GM12878 (cell line): ENCODE measurements around the gene SPAG7. TPM values are rescaled to one million over a fixed set of nuclear protein-coding genes. Genes with fewer than 3 reads are reported as not detected.

ENCODE experiments used
- BACH1 ChIP-seq: fragments of 450-650 bp; IDR thresholded peaks from 2 replicates; pipeline ENCODE4 v1.6.1; 2017; ENCODE audit warnings: mild to moderate bottlenecking, borderline replicate concordance
- BCL11A ChIP-seq: IDR thresholded peaks from 2 replicates; pipeline ENCODE4 v1.6.1; 2011; ENCODE audit warnings: low read depth, low read length
- BCL3 ChIP-seq: IDR thresholded peaks from 2 replicates; pipeline ENCODE4 v1.6.1; 2011; ENCODE audit warnings: borderline replicate concordance, low read depth, mild to moderate bottlenecking, moderate library complexity, low read length; ENCODE audit not compliant: insufficient read depth, poor library complexity, severe bottlenecking
- BMI1 ChIP-seq: fragments of 450-650 bp; IDR thresholded peaks from 2 replicates; pipeline ENCODE4 v1.6.1; 2016; ENCODE audit warnings: mild to moderate bottlenecking, moderate library complexity, borderline replicate concordance
- CHD1 ChIP-seq: IDR thresholded peaks from 2 replicates; pipeline ENCODE4 v1.6.1; 2012; ENCODE audit warnings: low read depth, low read length, improper control_type of control experiment
- GABPA ChIP-seq: IDR thresholded peaks from 2 replicates; pipeline ENCODE4 v1.6.1; 2014; ENCODE audit warnings: antibody characterized with exemption, low read depth, mild to moderate bottlenecking, inconsistent platforms
- GATAD2B ChIP-seq: fragments of 450-650 bp; conservative IDR thresholded peaks from 2 replicates; pipeline ENCODE4 v1.6.1; 2017; ENCODE audit warnings: low read depth, mild to moderate bottlenecking, moderate library complexity
- MTA2 ChIP-seq: fragments of 450-650 bp; IDR thresholded peaks from 2 replicates; pipeline ENCODE4 v1.6.1; 2016; ENCODE audit warnings: low read depth, mild to moderate bottlenecking, moderate library complexity
- POLR2AphosphoS2 ChIP-seq: IDR thresholded peaks from 2 replicates; pipeline ENCODE4 v1.6.1; 2011; ENCODE audit warnings: low read depth, mild to moderate bottlenecking, low read length, improper control_type of control experiment, moderate library complexity
- RBBP5 ChIP-seq: fragments of 200-600 bp; sonication (generic); conservative IDR thresholded peaks from 2 replicates; pipeline ENCODE4 v1.6.1; 2016
- RELA ChIP-seq: fragments of 450-650 bp; IDR thresholded peaks from 2 replicates; pipeline ENCODE4 v1.8.0; 2014; ENCODE audit warnings: borderline replicate concordance; ENCODE audit not compliant: partially characterized antibody
- SIX5 ChIP-seq: IDR thresholded peaks from 2 replicates; pipeline ENCODE4 v1.6.1; 2011; ENCODE audit warnings: mild to moderate bottlenecking, low read depth, low read length, moderate library complexity; ENCODE audit not compliant: severe bottlenecking
- SMAD5 ChIP-seq: IDR thresholded peaks from 2 replicates; pipeline ENCODE4 v1.6.1; 2016; ENCODE audit warnings: antibody characterized with exemption, low read depth
- TCF12 ChIP-seq: IDR thresholded peaks from 2 replicates; pipeline ENCODE4 v1.6.1; 2011; ENCODE audit warnings: low read depth, mild to moderate bottlenecking, low read length
- USF2 ChIP-seq: IDR thresholded peaks from 2 replicates; pipeline ENCODE4 v1.6.1; 2011; ENCODE audit warnings: low read depth, low read length, improper control_type of control experiment, borderline replicate concordance
- WRNIP1 ChIP-seq: IDR thresholded peaks from 2 replicates; pipeline ENCODE4 v1.6.1; 2011; ENCODE audit warnings: low read depth, low read length, improper control_type of control experiment, borderline replicate concordance
- ZBTB11 ChIP-seq: fragments of 450-650 bp; formaldehyde crosslinking; IDR thresholded peaks from 2 replicates; pipeline ENCODE4 v1.5.0; 2022; ENCODE audit warnings: mild to moderate bottlenecking, missing genetic modification characterization
- ZNF687 ChIP-seq: fragments of 450-650 bp; IDR thresholded peaks from 2 replicates; pipeline ENCODE4 v1.6.1; 2017; ENCODE audit warnings: mild to moderate bottlenecking, moderate library complexity
- polyA plus RNA-seq, 11 experiments: library from polyadenylated mRNA; depleted of rRNA in 4 of 11; unstranded in 6 of 11; stranded (reverse) in 5 of 11; fragments of >200 nt; fragmentation: Nextera tagmentation in 4 of 11; fragmentation: Illumina TruSeq in 1 of 11; extraction: Ambion mirVana in 4 of 11; extraction: Trizol in 1 of 11; gene quantifications; 1 replicate in 1 of 11; 2 replicates in 10 of 11; pipeline versions ENCODE4 v1.2.1 to v1.2.3, GENCODE V29; 2011 to 2016; ENCODE audit warnings: inconsistent platforms in 2 of 11, missing spikeins in 2 of 11, low read depth in 1 of 11
- total RNA-seq, 4 experiments: library from RNA; depleted of rRNA in 3 of 4; stranded (reverse); fragments of >200 nt in 3 of 4; fragmentation: Illumina TruSeq in 1 of 4; extraction: Trizol in 1 of 4; gene quantifications; 2 replicates each; pipeline versions ENCODE4 v1.2.1 to v1.2.3, GENCODE V29; 2013 to 2021
- TF ChIP-seq, protein P1 (sequence below): IDR thresholded peaks from 2 replicates; pipeline ENCODE4 v1.6.1; 2012; ENCODE audit warnings: low read depth, low read length, improper control_type of control experiment

SPAG7 gene
- total and polyA plus RNA-seq, 10 of the 15 experiments (the other 5 are each of a cell fraction or from before 2014, with no cell fraction given): 7.9 to 146 (median 88.7) TPM

DNA sequence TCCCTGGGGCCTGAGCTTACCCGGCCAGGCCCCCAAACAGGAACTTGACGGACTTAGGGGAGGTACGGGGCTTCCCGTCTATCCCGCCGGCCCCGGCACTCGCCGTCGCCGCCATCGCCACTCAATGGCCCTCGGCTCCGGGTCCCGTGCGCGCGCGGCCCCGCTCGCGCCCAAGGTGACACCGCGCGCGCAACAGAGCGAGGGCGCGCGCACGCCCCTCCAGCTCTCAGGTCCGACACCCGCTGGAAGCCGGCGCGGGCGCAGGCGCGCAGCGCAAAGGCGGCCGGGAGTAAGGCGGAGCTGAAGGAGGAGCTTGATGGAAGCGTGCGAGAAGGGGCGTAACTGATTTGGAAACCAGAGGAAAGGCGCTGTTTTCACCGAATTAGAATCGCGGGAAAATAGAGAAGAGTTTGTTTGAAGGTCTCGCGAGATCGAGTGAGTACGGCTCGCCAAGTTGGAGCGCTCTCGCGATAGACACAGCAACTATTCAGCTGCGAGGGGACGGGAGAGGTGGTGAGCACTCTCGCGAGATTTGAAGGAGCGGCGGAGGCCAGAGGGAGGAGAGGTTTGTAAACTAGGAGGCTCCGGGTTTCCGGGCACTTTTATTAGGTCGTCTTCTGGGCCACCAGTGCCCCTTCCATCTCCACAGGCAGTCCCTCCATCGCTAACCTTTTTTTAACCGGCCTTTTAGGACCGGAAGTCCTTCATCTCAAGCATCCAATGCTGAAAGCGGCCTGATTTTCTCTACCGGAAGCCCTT is 27.6 kb downstream of the SPAG7 start, which contains the start of the genes RNF167 and SLC25A11 (continued):
- TF ChIP-seq ZNF687: peak; percentile 74
- TF ChIP-seq MTA2: no peak
- TF ChIP-seq, protein P1, sequence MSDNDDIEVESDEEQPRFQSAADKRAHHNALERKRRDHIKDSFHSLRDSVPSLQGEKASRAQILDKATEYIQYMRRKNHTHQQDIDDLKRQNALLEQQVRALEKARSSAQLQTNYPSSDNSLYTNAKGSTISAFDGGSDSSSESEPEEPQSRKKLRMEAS: peak; percentile 52; the same call in 1 of the 2 replicates
- peak; percentile 17; the same call in 1 of the 2 replicates for TF ChIP-seq TCF12
- no peak for TF ChIP-seq WRNIP1
- no peak for TF ChIP-seq BCL11A
- no peak for TF ChIP-seq BMI1
- TF ChIP-seq POLR2AphosphoS2: peak; percentile 71; the same call in 1 of the 2 replicates
- peak; percentile 57; the same call in 1 of the 2 replicates for TF ChIP-seq GATAD2B
- no peak for TF ChIP-seq CHD1
- peak; percentile 25 for TF ChIP-seq SIX5
- no peak for TF ChIP-seq USF2
- TF ChIP-seq RBBP5: no peak
- no peak for TF ChIP-seq GABPA
- no peak for TF ChIP-seq BCL3
- TF ChIP-seq BACH1: peak; percentile 83; the same call in 1 of the 2 replicates
- TF ChIP-seq ZBTB11: no peak
- TF ChIP-seq RELA: peak; percentile 39
- peak; percentile 84; the same call in 1 of the 2 replicates for TF ChIP-seq SMAD5
